ENCODE data around the gene EPG5.
"Not testable (repeated sequence)": the region's sequence is repeated elsewhere in the genome, so short reads cannot be mapped to it uniquely, and the experiment has no call there.

Gene EPG5

DNA sequence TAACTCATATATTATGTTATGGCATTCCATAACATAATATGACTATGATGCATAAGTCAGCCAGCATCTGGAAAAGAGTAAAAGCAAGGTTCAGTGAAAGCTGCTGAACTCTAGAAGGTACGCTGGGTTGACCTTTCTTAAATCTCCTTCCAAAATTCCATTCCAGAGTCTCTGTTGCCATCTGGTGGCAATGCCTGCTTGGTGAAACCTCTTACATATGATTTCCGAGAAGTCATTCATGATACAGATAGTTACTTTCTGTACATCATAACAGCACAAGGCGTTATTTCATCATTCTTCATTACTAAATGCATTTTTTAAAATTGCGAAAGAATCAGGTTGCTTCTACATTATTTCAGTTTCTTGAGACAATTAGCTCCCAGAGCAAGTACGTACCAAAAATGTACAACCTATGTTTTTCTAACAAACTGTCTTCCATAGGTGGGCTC lies 7.0 kb upstream of the EPG5 start:
- peak; percentile 56 for DNase-seq

DNA sequence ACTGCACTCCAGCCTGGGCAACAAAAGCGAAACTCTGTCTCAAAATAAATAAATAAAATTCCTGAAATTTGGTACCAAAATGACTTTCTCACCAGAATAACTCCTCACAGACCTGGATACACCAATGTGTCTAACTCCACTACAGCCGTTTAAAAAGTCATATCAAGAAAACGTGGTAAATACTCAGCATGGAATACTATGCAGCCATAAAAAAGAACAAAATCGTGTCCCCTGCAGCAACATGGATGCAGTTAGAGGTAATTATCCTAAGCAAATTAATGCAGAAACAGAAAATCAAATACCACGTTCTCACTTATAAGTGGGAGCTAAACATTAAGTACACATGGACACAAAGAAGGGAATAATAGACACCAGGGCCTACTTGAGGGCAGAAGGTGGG lies 2.2 kb downstream of the EPG5 start:
- DNase-seq = not testable (repeated sequence)

DNA sequence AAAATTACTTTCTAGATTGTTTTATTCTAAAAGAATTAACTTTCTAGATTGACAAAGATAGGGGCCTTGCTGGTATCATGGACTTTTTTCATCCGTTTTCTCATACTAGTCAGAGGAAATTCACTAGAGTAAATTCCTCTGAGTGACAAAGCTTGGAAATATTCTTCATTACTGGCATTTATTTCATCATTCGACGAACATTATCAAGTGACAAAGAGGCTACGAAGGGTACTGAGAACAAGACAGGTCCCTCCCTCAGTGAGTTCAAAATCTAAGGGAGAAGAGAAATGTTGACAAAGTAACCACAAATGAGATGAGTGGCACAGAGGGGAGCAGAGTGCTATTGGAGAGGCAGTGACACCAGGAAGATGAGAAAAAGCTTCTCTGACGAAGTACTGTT lies 4.3 kb downstream of the EPG5 start:
- no peak for DNase-seq

DNA sequence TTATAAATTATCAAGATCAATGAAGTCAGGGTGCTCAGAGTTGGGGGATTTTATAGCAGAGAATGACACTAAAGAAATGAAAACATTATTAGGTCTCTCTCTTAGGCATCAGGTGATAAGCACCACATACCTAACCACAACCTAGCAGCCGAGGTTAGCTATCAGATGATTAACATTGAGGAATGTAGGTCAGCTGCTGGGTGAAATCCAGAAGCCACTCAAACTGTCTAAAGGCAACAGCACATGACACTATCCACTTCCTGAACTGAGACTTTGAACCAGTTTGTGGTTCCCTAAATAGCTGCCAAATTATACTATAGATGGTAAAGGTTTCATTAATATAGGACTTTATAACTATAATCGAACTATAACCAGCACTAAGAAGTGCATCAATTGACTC lies 4.7 kb downstream of the EPG5 start:
- DNase-seq = no peak

DNA sequence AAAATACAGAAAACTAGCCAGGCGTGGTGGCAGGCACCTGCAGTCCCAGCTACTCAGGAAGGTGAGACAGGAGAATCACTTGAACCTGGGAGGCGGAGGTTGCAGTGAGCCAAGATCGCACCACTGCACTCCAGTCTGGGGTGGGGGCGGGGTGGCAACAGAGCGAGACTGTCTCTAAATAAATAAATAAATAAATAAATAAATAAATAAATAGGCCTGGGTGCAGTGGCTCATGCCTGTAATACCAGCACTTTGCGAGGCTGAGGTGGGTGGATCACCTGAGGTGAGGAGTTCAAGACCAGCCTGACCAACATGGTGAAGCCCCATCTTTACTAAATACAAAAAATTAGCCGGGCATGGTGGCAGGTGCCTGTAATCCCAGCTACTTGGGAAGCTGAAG lies 7.6 kb downstream of the EPG5 start:
- DNase-seq = not testable (repeated sequence)

DNA sequence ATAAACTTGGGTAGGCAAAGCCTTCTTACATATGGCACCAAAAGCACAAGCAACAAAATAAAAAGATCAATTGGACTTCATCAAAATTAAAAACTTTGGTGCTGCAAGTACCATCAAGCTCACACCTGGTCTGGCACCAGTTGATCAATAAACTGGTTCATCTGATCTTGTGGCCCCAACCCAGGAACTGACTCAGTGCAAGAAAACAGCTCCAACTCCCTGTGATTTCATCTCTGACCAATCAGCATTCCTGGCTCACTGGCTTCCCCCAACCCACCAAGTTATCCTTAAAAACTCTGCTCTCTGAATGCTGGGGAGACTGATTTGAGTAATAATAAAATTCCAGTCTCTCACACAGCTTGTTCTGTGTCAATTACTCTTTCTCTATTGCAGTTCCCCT lies 8.4 kb downstream of the EPG5 start:
- no peak for DNase-seq

DNA sequence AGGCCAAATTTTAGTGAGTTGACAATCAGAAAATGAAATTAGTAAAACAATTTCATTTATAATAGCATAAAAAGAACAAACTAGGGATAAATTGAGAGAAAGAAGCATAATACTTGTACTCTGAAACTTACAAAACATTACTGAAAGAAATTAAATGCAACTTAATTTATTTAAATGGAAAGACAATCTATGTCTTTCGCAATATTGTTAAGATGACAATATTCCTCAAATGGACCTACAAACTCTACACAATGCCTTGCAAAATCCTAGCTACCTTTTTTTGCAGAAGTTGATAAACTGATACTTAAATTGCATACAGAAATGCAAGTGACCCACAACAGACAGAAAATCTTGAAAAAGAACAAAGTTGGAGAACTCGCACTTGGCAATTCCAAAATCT lies 9.1 kb downstream of the EPG5 start:
- DNase-seq = no peak

DNA sequence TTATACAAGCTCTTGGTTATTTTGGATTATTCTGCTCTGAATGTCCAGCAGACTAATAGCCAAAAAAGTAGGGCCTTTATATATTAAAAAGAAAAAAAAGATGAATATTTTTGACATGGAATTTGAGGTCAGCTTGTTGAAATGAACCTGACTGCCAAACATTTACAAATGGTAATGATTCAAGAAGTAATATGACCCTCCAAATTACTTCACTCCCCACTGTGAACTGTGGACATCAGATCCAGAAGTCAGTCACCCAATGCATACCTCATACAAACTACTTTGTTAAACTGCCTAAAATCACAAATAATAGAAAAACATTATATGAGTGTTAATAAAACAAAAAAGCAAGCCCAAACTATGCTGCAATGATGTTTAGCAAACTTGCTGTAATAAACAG lies 10.0 kb downstream of the EPG5 start:
- DNase-seq = no peak

DNA sequence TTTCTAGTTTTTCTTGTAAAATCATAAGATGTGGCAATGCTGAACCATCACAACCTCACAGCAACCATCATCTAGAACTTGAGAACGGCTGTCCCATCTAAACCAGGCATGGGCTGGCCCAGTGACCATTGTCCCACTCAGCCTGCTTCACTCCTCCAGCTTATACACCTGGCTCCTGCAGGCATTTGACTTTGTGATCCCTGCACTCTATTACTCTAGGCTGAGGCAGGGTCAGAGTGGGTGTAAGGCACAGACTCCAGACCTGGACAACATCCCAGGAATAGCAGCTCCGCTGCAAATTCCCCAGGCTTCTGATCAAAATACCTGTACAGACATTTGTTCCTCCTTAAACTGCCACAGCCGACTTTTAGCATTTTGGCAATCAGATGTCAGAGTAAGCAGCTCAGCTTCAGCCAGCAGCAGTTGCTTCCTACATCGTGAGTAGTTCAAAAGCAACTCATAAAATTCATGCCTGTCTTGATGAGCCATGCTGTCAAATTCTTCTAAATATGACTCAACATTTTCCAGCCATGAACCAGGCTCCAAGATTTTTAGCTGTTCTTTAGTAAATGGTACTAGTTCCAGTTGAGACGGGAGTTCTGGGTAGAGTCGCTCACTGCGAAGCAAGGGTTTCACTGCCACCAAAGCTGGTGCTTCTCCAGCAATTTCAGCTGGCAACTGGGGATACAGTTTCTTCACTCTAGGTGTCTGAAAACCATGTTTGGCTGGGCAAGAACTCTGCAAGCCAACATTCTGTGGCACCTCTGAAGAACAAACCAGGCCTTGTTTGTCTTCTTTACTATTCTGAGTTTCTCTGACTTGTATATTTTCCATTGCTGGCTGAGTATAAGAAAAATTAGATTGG lies 12.8 kb downstream of the EPG5 start:
- DNase-seq = no peak

DNA sequence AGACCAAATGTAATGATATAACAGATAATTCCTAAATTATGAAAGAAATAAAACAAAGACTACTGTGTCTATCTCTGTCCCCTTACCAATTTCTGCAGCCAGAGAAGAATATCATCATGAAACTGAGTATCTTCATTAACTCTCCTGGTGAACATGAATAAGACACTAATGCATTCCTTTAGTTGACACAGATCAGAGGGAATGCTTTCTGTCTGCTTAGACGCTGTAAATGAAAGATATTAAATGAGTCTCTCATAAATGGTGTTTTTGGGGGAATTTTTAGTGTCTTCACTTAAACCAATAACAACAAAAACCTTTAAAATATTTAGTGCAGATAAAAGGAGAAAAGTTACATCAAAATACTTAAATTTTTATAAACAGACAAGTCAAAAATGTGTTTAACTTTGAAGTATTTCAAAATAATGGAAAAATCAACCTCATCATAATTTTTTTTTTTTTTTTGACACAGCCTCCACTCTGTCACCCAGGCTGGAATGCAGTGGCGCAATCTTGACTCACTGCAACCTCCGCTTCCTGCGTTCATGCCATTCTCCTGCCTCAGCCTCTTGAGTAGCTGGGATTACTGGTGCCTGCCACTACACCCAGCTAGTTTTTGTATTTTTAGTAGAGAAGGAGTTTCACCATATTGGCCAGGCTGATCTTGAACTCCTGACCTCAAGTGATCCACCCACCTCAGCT lies 16.0 kb downstream of the EPG5 start:
- DNase-seq = no peak

DNA sequence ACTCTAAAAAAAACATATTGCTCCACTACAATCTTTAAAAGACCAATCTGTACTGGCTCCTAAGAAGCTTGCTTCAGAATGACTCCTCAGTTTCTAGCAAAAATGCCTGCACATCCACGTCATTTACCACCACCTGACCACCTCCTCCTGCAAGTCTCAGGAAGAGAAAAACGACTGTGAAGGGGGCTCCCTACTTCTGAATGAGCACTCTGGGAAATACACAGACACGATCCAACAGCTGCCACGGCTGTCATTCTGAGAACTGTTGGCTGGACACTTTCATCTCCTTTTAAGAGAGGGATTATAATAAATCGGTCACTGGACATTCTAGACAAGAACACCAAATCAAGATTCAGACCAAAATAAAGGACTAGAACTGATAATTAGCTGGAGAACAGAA lies 21.5 kb downstream of the EPG5 start:
- DNase-seq = no peak

DNA sequence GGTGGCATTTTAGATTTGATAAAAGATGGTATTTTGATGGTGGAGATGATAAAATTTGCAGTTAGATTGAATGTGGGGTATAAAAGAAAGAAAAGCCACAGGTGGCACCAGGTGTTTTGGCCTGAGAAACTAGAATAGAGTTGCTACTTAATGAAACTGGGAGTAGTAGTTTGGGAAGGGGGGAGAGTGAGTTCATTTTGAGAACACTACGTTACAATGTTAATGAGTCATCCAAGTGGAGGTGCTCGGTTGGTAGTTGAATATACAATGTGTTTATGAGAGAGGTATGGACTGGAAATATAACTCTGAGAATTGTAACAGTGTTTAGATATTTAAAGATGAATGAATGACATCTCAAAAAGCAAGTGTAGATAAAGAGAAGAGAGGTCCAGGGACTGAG lies 26.4 kb downstream of the EPG5 start:
- no peak for DNase-seq

DNA sequence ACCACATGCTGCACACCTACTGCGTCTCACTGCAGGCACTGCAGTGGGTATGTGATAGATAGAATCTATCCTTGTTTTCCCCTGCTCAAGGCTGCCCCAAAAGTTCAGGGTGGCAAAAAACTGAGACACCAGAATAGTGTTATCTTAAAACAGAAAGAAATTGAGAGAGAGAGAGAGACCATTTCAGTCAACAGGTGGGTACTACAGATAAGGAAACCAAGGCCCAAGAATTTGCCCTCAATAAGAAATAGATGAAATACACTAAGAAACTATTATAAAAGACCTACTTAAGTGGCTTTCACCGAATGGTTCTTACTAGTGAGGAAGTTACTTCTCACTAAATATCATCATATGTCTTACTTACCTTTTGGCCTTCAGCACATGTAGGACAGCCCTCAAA lies 27.9 kb downstream of the EPG5 start:
- no peak for DNase-seq

DNA sequence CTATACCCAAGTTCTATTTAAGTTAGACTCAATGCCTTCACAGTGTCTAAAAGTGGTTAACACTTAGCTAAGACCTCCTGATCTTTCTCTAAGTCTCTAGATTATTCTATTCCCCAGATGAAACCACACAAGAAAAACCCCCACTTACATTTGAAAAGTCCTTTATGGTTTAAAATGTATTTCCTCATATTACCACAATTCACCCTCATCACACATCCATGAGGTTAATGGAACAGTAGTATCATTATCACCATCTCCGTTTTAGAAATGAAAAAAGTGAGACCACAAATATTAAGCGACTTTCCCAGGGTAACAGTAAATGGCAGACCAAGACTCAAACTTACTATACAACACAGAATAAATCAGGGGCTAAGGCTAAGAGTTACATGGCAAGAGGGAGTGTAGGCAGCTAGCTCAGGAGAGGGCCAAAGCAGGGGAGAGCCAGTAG lies 28.6 kb downstream of the EPG5 start:
- no peak for DNase-seq

DNA sequence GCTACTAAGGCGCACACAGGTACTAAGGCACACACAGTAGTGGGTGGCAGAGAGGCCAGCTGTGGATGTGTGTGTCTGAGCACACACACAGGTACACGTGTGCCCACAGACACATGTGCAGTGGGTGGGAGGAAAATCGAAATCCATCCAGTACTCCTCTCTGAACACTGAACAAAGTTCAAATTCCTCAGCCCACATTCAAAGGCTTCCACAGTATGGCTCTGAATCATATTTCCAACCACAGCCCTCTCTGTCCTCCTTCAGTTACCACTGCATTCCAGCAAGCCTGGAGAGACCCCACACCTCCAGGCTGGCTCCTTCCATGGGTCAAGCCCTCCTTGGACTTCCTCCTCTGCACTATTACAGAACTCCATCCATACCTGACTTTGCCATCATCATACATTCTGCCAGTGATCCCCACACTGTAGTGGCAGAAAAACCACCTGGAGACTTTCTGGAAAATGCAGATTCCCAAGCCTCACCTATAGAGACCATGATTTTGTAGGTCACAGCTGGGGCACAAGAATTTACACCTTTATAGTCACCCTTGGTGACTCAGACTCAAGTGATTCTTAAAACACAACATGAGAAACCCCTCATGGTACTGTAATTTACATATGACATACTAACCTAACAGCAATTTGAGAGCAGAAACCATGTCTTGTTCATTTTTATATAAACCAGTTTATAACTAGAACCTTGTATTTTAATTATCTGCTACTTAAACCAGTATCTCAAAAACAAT lies 31.4 kb downstream of the EPG5 start:
- DNase-seq = no peak

DNA sequence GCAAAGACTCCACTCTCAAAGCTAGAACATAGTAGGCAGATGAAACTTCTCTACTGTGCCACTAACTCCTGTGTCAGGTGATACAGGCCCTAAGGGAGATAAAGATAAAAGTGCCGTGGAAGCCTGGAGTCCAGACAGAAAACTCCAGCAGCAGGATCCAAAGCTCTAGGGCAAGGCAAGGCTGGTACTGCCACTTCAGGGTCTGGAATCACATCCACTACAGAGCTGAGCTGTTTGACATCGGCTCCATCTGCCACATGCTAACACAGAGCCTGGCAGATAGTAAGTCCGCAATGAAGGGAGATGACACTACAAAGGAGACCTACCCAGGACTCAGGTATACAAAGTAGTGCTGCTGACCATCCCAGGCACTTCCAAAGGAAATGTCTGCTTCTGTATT lies 34.4 kb downstream of the EPG5 start:
- no peak for DNase-seq

DNA sequence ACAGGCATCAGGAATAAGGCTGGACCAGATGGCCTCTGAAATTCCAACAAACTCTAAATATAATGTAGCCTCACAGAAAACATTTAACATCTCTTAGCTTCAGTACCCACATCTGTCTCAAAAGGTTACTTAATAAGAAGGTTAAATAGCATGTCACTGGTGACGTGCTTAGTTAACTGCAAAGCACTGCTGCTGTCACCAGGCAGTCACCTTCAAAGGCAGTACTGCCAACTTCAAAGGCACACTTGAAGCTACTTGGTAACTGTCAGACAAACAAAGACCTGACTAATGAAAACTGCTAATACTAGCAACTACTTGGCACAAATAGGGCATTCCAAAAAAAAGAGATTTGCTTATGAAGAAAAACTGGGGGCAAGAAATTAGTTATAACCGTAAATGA lies 36.2 kb downstream of the EPG5 start:
- DNase-seq = no peak

DNA sequence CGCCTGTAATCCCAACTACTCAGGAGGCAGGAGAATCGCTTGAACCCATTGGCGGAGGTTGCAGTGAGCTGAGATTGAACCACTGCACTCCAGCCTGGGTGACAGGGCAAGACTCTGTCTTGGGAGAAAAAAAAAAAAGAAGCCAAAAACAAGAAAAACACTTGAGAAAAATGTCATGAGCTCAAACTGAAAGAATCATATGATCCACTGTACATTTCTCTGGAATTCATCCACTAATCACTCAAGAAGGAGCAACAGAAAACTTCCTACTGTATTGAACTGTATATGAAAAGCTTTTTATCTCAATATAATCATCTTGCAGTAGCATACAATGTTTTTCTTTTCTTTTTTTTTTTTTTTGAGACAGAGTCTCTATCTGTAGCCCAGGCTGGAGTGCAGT lies 40.4 kb downstream of the EPG5 start:
- DNase-seq = no peak

DNA sequence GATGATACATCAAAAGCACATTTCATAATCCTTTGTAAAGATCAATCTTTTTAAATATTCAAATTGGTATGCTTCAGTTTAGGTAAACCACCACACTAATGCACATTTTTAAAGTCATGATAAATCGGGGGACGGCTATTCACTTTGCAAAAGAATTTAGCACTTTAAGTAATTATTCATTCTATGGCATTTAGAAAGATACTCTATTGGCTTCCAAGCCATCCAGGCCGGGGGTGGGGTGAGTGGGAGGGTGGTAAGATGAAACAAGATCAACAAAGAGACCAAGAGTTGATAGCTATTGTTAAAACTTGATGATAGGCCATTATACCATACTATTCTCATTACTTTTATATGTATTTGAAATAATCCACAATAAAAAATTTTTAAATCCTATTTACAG lies 41.0 kb downstream of the EPG5 start:
- DNase-seq = no peak

DNA sequence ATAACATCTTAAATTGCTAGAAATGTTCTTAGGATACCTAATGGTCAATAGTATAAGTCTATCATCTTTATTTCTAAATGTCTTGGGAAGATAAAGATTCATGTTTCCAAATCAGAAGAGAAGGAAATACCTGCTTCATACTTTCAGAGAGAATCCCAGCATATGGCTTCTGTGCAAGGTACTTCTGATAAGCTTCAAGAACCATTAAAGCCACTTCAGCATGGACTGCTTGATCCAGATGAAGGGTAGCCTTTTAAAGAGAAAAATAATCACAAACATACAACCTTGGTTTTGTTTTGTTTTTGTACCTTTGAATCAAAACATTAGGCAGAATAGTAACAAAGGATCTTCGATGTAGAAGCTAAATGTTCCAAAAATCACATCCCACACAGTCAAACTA lies 44.0 kb downstream of the EPG5 start:
- DNase-seq = no peak

DNA sequence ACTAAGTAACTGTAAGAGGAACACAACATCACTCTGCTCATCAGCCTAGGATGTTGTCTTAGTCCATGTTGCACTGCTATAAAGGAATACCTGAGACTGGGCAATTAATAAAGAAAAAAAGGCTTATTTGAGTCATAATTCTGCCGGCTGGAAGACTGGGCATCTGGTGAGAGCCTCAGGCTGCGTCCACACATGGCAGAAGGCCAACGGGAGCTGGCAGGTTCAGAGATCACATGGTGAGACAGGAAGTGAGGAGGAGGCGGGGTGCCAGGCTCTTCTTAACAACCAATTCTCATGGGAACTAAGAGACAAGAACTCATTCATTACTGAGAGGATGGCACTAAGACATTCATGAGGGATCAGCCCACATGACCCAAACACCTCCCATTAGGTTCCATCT lies 46.8 kb downstream of the EPG5 start:
- DNase-seq = peak; percentile 4

DNA sequence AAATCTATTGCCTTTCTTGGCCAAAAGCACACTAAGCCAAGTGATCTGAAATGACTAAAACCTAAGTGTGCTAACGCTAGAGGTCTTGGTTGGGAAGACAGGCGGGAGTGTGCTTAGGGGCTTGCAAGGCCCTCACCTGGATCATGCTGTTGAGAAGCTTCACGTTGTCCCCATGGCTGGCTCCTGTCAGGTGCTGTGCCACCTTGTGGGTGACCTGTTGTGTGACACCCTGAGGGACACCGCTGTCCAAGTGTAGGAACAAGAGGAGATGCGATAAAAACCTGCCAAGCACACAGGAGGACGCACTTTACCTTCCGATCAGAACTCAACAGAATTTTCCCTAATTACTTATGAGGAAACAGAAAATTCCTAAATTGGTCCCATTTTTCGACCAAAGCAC lies 50.8 kb downstream of the EPG5 start:
- no peak for DNase-seq

DNA sequence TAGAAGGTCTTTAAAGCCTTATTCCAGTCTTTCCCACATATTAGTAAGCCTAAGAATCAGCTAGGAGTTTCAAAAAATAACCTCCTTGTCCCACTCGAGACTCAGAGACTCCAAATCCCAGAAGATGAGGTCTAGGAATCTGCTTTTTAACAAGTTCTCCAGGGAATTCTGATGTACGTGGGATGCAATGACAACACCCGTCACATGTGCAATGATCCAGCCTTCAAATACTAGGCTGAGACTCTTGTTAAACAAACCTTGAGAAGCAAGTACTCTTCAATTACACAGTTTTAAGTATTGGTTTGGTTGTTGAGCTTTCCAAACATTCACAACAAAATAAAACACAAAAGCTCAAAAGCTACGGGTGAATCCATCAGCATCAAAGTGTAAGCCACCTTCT lies 53.9 kb downstream of the EPG5 start:
- no peak for DNase-seq

Measured in NCI-H1436 treated with DMSO at 0.1 percent for 48 hours (cell line).